Hematopoietic multipotent progenitor cell treated with erythropoietin and hydrocortisone succinate and interleukin-3 and kit ligand, for 8 days (in vitro differentiated cells): ENCODE measurements around the gene MFSD12.
A peak's percentile ranks its signal among the peaks of the same experiment; 100 is the strongest.

Experiments used
- DNase-seq: peaks from one replicate; pipeline ENCODE4 v3.0.0-alpha.2; 2015

Gene MFSD12

DNA sequence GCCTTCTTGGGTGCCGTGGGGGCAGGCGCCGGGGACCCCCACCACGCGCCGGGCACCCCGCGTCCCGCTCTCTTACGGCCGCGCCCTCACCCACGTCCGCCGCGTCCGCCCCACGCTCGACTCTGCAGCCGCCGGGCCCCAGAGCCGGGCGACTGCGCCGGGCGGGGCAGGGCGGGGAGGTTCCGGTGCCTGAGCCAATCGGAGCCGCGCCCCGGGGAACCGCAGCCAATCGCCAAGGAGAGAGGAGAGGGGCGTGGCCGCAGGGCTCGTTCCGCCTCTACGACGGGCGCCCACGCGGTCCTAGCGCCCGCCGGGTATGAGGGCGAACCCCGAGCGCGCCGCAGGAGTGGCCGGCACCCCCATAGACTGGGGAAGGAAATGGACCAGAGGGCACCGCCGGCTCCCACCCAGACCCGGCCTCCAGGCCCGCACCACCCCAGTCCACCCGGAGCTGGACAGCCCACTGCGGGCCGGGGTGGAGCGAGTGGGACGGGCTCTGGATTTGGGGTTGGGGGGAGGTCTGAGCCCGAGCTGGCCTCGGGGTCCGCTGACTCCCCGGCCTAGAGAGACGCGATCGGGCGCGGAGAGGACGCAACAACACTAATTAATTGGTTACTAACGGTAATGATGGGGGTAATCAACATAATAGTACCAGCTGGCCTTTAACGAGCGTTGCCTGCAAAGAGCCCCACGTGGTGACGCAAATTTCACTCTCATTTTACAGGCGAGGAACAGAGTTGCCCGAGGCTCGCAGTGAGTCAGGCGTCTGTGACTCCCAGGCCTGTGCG is at the start of gene MFSD12:
Gene MFSD12 (minus strand): TSS at position 126 of the 788 bp plus-strand sequence. CDS start 183 bp downstream, outside the sequence.
- peak; percentile 93 for DNase-seq

GRCh38 chr19:3606690-3607289 is 49.4 kb upstream of the MFSD12 start, which contains the start of gene TBXA2R:
Gene TBXA2R (minus strand): TSS chr19:3606875. CDS start chr19:3600634, 6,241 bp downstream.
- DNase-seq = peak; percentile 36

GRCh38 chr19:3606174-3606689 is 48.8 kb upstream of the MFSD12 start:
- no peak for DNase-seq

DNA sequence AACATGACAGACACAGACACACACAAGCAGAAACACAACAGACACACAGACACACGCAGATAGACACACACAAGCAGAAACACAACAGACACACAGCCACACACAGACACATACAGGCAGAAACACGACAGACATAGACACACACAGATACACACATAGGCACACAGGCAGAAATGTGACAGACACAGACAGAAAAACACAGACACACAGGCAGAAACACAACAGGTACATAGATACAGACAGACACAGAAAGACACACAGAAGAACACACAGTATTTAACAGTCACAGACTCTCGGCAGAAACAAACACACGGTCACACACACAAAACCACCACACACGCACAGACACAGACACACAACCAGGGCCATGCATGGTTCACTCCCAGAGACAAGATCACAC is 48.4 kb upstream of the MFSD12 start:
- no peak for DNase-seq

GRCh38 chr19:3605361-3605760 is 48.0 kb upstream of the MFSD12 start:
- no peak for DNase-seq

GRCh38 chr19:3604987-3605343 is 47.6 kb upstream of the MFSD12 start:
- no peak for DNase-seq

DNA sequence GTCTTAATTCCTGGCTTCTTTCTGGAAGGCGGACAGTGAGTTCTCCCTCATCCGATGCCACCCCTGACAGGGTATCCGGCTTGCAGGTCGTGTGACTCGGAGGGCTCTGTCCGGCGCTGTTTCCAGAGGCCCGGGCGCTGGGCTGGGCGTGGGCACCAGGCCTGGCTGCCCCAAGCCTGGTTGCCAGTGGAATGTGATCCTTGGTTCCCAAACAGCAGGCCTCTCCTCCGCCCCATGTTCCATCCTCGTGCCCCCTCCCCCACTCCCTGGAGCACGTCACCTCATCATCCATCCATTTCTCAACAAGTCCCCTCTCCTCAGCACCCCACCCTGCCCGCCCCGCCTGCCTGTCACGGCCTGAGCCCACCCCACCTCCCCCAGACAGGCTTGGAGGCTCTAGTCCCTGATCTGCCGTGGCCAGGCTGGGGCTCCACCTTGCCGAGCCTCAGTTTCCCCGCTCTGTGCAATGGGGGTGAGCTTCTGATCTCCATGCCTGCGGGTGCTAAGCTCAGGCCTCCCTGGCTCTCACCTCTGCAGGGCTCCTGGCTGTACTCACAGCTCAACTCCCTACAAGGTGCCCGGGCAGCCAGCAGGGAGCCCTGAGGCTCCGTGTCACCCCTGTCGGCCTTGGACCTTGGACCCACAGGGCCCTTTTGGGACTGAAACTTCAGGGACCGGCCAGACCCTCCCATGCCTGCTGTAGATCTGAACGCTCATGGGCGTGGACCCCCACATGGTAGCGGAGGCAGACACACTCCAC is 47.0 kb upstream of the MFSD12 start:
- DNase-seq = no peak

GRCh38 chr19:3603121-3603811 is 45.9 kb upstream of the MFSD12 start:
- no peak for DNase-seq

- no peak for DNase-seq
These were observed 43.6 kb upstream of the MFSD12 start for GRCh38 chr19:3601021-3601420.

GRCh38 chr19:3599776-3600187 is 42.4 kb upstream of the MFSD12 start:
- no peak for DNase-seq

GRCh38 chr19:3595521-3596061 is 38.2 kb upstream of the MFSD12 start:
- DNase-seq = no peak

DNA sequence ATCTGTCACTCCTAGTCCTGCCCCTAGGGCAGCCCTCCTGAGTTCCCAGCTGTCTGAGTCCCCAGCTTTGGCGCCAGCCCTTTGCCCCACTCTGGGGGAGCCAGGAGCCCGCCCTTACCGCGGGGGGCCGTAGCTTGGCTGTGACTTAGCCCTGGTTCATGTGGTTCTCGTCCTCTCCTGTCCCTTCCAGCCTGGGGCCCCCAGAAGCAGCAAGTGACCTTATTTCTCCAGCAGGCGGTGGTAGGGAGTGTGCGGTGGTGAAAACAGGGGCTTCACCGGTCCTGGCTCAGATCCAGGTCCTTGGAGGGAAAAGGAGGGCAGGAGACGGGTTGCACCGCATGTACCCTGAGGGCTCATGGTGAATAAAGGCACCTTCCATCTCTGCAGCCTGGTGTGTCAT is 35.8 kb upstream of the MFSD12 start:
- DNase-seq = no peak

- DNase-seq = no peak
These were observed 34.7 kb upstream of the MFSD12 start for GRCh38 chr19:3591876-3592613.

GRCh38 chr19:3590991-3591659 is 33.7 kb upstream of the MFSD12 start:
- DNase-seq = no peak

- no peak for DNase-seq
These were observed 32.6 kb upstream of the MFSD12 start for GRCh38 chr19:3589949-3590348.

- DNase-seq = no peak
These were observed 32.1 kb upstream of the MFSD12 start for GRCh38 chr19:3589439-3589838.

GRCh38 chr19:3586707-3587346 is 29.4 kb upstream of the MFSD12 start:
- DNase-seq = no peak

DNA sequence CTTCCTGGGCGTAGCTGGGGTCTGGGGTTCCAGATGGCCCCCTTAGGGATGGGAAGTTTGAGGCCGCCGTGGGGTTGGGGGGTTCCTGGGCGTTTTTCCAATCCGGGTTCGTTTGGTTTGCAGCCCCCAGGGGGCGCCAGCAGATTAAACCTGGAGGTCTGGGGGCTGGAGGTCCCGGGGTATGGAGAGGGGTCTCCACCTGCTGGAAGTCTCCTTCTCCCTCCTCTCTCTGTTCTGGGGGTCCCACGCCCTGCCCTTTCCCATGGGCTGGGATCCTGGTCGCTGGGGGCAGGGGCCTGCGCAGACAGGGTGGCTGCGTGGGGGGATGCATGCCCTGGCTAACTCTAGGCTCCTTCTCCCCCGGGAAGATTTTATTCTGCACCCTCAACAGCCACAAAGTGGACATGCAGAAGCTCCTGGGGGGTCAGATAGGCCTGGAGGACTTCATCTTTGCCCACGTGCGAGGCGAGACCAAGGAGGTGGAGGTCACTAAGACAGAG is 28.8 kb upstream of the MFSD12 start:
- DNase-seq = no peak

DNA sequence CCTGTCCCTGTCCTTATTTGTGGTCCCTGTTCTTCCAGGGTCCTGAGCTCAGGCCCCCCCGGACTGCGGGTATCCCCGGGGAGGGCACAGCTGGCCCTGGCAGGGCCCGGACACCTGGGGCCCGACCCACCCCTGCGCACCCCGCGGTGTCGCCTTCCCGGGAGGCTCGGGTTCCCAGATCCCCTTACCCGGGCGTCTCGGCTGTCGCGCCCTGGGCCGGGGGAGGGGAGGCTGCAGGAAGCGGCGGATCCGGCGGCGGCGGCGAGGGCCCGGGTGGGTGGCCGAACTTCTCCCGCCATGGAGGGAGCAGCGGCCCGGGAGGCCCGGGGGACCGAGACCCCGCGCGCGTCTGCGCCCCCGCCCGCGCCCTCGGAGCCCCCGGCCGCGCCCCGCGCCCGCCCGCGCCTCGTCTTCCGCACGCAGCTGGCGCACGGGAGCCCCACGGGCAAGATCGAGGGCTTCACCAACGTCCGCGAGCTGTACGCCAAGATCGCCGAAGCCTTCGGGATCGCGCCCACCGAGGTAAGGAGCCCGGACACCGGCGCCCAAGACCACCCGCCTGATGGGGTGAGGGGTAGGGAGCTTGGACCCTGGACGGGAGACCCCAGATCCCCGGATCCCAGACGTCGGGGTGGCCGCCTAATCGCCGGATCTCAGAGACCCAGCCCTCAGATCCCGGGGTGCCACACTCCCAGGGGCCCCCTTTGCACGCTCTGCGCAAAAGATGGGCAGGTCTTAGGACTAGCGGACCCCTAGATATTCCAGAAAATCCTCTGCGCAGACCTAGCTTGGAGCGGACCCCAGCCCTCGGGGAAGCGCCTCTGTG is 28.1 kb upstream of the MFSD12 start, which contains the start of gene GIPC3:
Gene GIPC3 (plus strand): TSS at position 178 of the 826 bp plus-strand sequence. CDS start 120 bp downstream, at position 298.
- DNase-seq = no peak
